DLD1 (cell line): ENCODE data around the gene CASP5.
"Not testable (repeated sequence)": the region's sequence is repeated elsewhere in the genome, so short reads cannot be mapped to it uniquely, and the experiment has no call there.

Source experiments
- in situ Hi-C: cut with HindIII; loops from 2 replicates; pipeline ENCODE4 v1.10.0; 2017; ENCODE audit warnings: low sequenced_read_pairs

The CASP5 gene

GRCh38 chr11:105023003-105023402, at the start of gene CASP5:
CASP5 (minus strand) TSS chr11:105023168; CDS start chr11:105023136, 32 bp downstream.
- in situ Hi-C loops: no loop called here

- in situ Hi-C loops: not testable (repeated sequence)
Observed at GRCh38 chr11:105072080-105072479, 49.1 kb upstream of the CASP5 start.

GRCh38 chr11:105071089-105071732, 48.2 kb upstream of the CASP5 start:
- in situ Hi-C loops: no loop called here

GRCh38 chr11:105070306-105070705, 47.3 kb upstream of the CASP5 start:
- in situ Hi-C loops: no loop called here

- in situ Hi-C loops: not testable (repeated sequence)
Observed at GRCh38 chr11:105069749-105070148, 46.8 kb upstream of the CASP5 start.

- in situ Hi-C loops: not testable (repeated sequence)
Observed at GRCh38 chr11:105063245-105063941, 40.4 kb upstream of the CASP5 start.

- in situ Hi-C loops: no loop called here
Observed at GRCh38 chr11:105057432-105057831, 34.5 kb upstream of the CASP5 start.

- in situ Hi-C loops: no loop called here
Observed at GRCh38 chr11:105056446-105056845, 33.5 kb upstream of the CASP5 start.

GRCh38 chr11:105054723-105055493, 31.9 kb upstream of the CASP5 start:
- in situ Hi-C loops: no loop called here

GRCh38 chr11:105052487-105052886, 29.5 kb upstream of the CASP5 start:
- in situ Hi-C loops: no loop called here

- in situ Hi-C loops: no loop called here
Observed at GRCh38 chr11:105051559-105051958, 28.6 kb upstream of the CASP5 start.

GRCh38 chr11:105049481-105049880, 26.5 kb upstream of the CASP5 start:
- in situ Hi-C loops: no loop called here

- in situ Hi-C loops: no loop called here
Observed at GRCh38 chr11:105046898-105047579, 24.1 kb upstream of the CASP5 start.

GRCh38 chr11:105045676-105046296, 22.8 kb upstream of the CASP5 start:
- in situ Hi-C loops: no loop called here

GRCh38 chr11:105044557-105045524, 21.9 kb upstream of the CASP5 start, which contains the start of gene CARD16:
CARD16 (minus strand) TSS chr11:105045335; CDS start chr11:105045297, 38 bp downstream.
- in situ Hi-C loops: not testable (repeated sequence)

- in situ Hi-C loops: no loop called here
Observed at GRCh38 chr11:105042178-105042577, 19.2 kb upstream of the CASP5 start.

GRCh38 chr11:105040703-105041102, 17.7 kb upstream of the CASP5 start:
- in situ Hi-C loops: no loop called here

- in situ Hi-C loops: no loop called here
Observed at GRCh38 chr11:105034813-105035620, 12.0 kb upstream of the CASP5 start, which contains the start of gene CASP1. CASP1 (minus strand) TSS chr11:105035144; CDS start chr11:105035113, 31 bp downstream.
